ENCODE measurements around the gene SETD7.

DNA sequence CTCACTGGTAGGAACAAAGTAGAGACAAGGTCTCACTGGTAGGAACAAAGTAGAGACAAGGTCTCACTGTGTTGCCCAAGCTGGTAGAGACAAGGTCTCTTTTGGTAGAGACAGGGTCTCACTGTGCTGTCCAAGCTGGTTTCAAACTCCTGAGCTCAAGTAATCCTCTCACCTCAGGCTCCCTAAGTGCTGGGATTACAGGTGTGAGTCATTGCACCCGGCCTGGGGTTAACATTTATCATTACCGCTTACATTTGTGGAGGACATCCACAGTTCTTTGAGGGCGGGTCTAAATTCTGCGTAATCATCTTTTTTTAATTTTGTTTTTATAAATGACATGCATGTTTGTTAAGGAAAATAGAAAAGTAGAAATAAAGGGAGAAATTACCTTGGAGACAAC, 90.1 kb downstream of the SETD7 start:
- TF ChIP-seq, protein P1, sequence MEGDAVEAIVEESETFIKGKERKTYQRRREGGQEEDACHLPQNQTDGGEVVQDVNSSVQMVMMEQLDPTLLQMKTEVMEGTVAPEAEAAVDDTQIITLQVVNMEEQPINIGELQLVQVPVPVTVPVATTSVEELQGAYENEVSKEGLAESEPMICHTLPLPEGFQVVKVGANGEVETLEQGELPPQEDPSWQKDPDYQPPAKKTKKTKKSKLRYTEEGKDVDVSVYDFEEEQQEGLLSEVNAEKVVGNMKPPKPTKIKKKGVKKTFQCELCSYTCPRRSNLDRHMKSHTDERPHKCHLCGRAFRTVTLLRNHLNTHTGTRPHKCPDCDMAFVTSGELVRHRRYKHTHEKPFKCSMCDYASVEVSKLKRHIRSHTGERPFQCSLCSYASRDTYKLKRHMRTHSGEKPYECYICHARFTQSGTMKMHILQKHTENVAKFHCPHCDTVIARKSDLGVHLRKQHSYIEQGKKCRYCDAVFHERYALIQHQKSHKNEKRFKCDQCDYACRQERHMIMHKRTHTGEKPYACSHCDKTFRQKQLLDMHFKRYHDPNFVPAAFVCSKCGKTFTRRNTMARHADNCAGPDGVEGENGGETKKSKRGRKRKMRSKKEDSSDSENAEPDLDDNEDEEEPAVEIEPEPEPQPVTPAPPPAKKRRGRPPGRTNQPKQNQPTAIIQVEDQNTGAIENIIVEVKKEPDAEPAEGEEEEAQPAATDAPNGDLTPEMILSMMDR (IDR thresholded peaks at IDR 0.05): no peak
- TF ChIP-seq EP300 (IDR thresholded peaks at IDR 0.05): no peak

Data from stomach (tissue), 4 donors.